ENCODE results near the gene SMYD3.

- TF ChIP-seq CTCF (IDR thresholded peaks at IDR 0.05) (no peak), POLR2A (IDR thresholded peaks at IDR 0.05) (no peak)
Measured at GRCh38 chr1:246176126-246177024, 330.7 kb downstream of the SMYD3 start.
